Measurements from ENCODE around the gene PRKN.

The PRKN gene

DNA sequence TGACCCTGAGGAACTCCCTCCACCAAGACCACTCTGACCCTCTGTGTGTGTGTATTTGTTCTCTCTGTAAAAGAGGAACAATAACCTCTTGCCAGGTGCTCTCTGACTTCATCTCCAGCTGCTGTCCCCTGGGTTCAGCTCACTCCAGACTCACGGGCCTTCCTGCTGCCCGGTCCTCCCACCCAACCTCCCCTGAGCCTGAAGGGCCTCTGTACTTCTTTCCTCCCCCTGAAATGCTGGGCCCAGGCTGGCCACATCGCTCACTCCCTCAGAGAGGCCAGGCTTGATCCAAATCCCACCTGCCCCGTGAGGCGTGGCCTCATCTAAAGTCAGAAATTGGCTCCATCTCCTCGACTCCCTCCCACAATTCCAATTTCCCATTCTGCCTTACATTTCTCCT lies 202.4 kb downstream of the PRKN start:
- H3K4me1 ChIP-seq (ENCODE audit: control insufficient read depth, insufficient read depth, low read length, poor library complexity, severe bottlenecking), result no peaks in the 10 kb centered on the region
- H3K27ac ChIP-seq (ENCODE audit: low read depth, low read length, severe bottlenecking), result no peak overlapping the region
- H3K9me3 ChIP-seq (ENCODE audit: control insufficient read depth, low read length), result no peaks in the 10 kb centered on the region
- H3K36me3 ChIP-seq (ENCODE audit: control insufficient read depth, insufficient read depth, low read length), result no peaks in the 10 kb centered on the region
- no peak overlapping the region for H3K4me3 ChIP-seq (ENCODE audit: extremely low read depth, insufficient read depth, low read length, poor library complexity, severe bottlenecking)
- 92% methylated on average over 6 of the region's 6 CpGs for WGBS, 2 experiments (ENCODE audit: insufficient coverage in 2 of 2)

GRCh38 chr6:162512744-162513143 lies 214.8 kb downstream of the PRKN start:
- Histone ChIP-seq H3K4me1 (ENCODE audit: control insufficient read depth, insufficient read depth, low read length, poor library complexity, severe bottlenecking) (no peaks in the 10 kb centered on the region), H3K9me3 (ENCODE audit: control insufficient read depth, low read length) (no peaks in the 10 kb centered on the region), H3K27ac (ENCODE audit: low read depth, low read length, severe bottlenecking) (no peak overlapping the region), H3K36me3 (ENCODE audit: control insufficient read depth, insufficient read depth, low read length) (no peaks in the 10 kb centered on the region), H3K4me3 (ENCODE audit: extremely low read depth, insufficient read depth, low read length, poor library complexity, severe bottlenecking) (no peak overlapping the region)
- WGBS, 2 experiments (ENCODE audit: insufficient coverage in 2 of 2), result 70 to 94% methylated on average over 1 to 3 of the region's 4 CpGs

GRCh38 chr6:162497389-162497788 lies 230.2 kb downstream of the PRKN start:
- H3K4me3 ChIP-seq (ENCODE audit: extremely low read depth, insufficient read depth, low read length, poor library complexity, severe bottlenecking), result no peak overlapping the region
- H3K36me3 ChIP-seq (ENCODE audit: control insufficient read depth, insufficient read depth, low read length), result no peaks in the 10 kb centered on the region
- H3K4me1 ChIP-seq (ENCODE audit: control insufficient read depth, insufficient read depth, low read length, poor library complexity, severe bottlenecking), result no peaks in the 10 kb centered on the region
- no peak overlapping the region for H3K27ac ChIP-seq (ENCODE audit: low read depth, low read length, severe bottlenecking)
- 33 to 100% methylated on average over 1 of the region's 5 CpGs for WGBS, 2 experiments (ENCODE audit: insufficient coverage in 2 of 2)
- H3K9me3 ChIP-seq (ENCODE audit: control insufficient read depth, low read length), result no peaks in the 10 kb centered on the region

GRCh38 chr6:162493917-162494316 lies 233.6 kb downstream of the PRKN start:
- H3K27ac ChIP-seq (ENCODE audit: low read depth, low read length, severe bottlenecking), result no peak overlapping the region
- no peaks in the 10 kb centered on the region for H3K36me3 ChIP-seq (ENCODE audit: control insufficient read depth, insufficient read depth, low read length)
- H3K4me1 ChIP-seq (ENCODE audit: control insufficient read depth, insufficient read depth, low read length, poor library complexity, severe bottlenecking), result no peaks in the 10 kb centered on the region
- H3K9me3 ChIP-seq (ENCODE audit: control insufficient read depth, low read length), result no peaks in the 10 kb centered on the region
- H3K4me3 ChIP-seq (ENCODE audit: extremely low read depth, insufficient read depth, low read length, poor library complexity, severe bottlenecking), result no peak overlapping the region
- 90% methylated on average over 2 of the region's 3 CpGs for WGBS, 2 experiments (ENCODE audit: insufficient coverage in 2 of 2)

DNA sequence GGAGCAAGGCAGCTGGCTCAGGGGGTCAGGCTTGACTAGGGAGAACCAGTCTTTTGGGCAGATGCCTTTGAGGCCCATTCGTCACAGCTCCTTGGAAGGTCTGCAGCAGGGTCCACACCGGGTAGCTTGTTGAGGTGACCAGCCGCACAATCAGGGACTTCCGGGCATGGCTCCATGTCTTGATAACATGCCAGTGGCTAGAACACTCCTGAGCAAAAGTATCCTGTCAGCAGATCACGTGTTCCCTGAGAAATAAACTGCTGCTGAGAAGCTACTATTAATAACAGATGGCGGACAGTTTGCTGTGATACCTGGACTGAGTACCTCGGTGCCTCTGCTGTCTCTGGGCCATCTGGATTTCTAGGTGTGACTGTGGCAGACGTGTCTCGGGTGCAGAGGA lies 235.9 kb downstream of the PRKN start:
- Histone ChIP-seq H3K9me3 (ENCODE audit: control insufficient read depth, low read length) (no peaks in the 10 kb centered on the region), H3K4me1 (ENCODE audit: control insufficient read depth, insufficient read depth, low read length, poor library complexity, severe bottlenecking) (no peaks in the 10 kb centered on the region), H3K36me3 (ENCODE audit: control insufficient read depth, insufficient read depth, low read length) (no peaks in the 10 kb centered on the region), H3K4me3 (ENCODE audit: extremely low read depth, insufficient read depth, low read length, poor library complexity, severe bottlenecking) (no peak overlapping the region), H3K27ac (ENCODE audit: low read depth, low read length, severe bottlenecking) (no peak overlapping the region)
- 96 to 97% methylated on average over 8 to 9 of the region's 9 CpGs for WGBS, 2 experiments (ENCODE audit: insufficient coverage in 2 of 2)

- 69 to 80% methylated on average over 1 to 4 of the region's 5 CpGs for WGBS, 2 experiments (ENCODE audit: insufficient coverage in 2 of 2)
These were observed 238.2 kb downstream of the PRKN start for GRCh38 chr6:162489101-162489976.

DNA sequence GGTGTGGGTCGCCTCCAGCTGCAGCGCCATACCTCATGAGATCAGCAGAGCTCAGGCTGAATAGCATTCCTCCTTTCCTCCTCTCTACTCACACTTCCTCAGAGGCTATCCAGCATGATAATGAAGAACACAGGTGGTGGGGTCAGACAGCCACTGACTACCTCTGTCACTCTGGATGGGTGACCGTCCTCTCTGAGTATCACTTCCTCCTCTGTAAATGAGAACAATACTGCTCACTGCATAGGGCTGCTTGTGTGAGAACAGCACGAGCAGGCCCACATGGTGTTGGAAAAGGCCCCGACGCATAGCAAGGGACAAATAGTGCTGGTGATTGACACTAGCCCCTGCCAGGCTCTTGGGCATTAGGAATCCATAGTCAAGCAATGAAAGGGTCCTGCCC lies 239.1 kb downstream of the PRKN start:
- no peaks in the 10 kb centered on the region for H3K4me1 ChIP-seq (ENCODE audit: control insufficient read depth, insufficient read depth, low read length, poor library complexity, severe bottlenecking)
- no peaks in the 10 kb centered on the region for H3K36me3 ChIP-seq (ENCODE audit: control insufficient read depth, insufficient read depth, low read length)
- no peak overlapping the region for H3K4me3 ChIP-seq (ENCODE audit: extremely low read depth, insufficient read depth, low read length, poor library complexity, severe bottlenecking)
- no peaks in the 10 kb centered on the region for H3K9me3 ChIP-seq (ENCODE audit: control insufficient read depth, low read length)
- 89 to 100% methylated on average over 5 to 6 of the region's 6 CpGs for WGBS, 2 experiments (ENCODE audit: insufficient coverage in 2 of 2)
- no peak overlapping the region for H3K27ac ChIP-seq (ENCODE audit: low read depth, low read length, severe bottlenecking)

More at GRCh38 chr6:162489101-162489976, 238.2 kb downstream of the PRKN start:
- Histone ChIP-seq H3K4me3 (ENCODE audit: extremely low read depth, insufficient read depth, low read length, poor library complexity, severe bottlenecking) (no peak overlapping the region), H3K36me3 (ENCODE audit: control insufficient read depth, insufficient read depth, low read length) (no peaks in the 10 kb centered on the region), H3K9me3 (ENCODE audit: control insufficient read depth, low read length) (no peaks in the 10 kb centered on the region), H3K4me1 (ENCODE audit: control insufficient read depth, insufficient read depth, low read length, poor library complexity, severe bottlenecking) (no peaks in the 10 kb centered on the region), H3K27ac (ENCODE audit: low read depth, low read length, severe bottlenecking) (no peak overlapping the region)

- Histone ChIP-seq H3K27ac (ENCODE audit: low read depth, low read length, severe bottlenecking) (no peak overlapping the region), H3K9me3 (ENCODE audit: control insufficient read depth, low read length) (no peaks in the 10 kb centered on the region), H3K4me3 (ENCODE audit: extremely low read depth, insufficient read depth, low read length, poor library complexity, severe bottlenecking) (no peak overlapping the region), H3K36me3 (ENCODE audit: control insufficient read depth, insufficient read depth, low read length) (no peaks in the 10 kb centered on the region), H3K4me1 (ENCODE audit: control insufficient read depth, insufficient read depth, low read length, poor library complexity, severe bottlenecking) (no peaks in the 10 kb centered on the region)
- WGBS, 2 experiments (ENCODE audit: insufficient coverage in 2 of 2), result 64 to 88% methylated on average over 1 of the region's 2 CpGs
These were observed 242.1 kb downstream of the PRKN start for GRCh38 chr6:162485464-162485863.

DNA sequence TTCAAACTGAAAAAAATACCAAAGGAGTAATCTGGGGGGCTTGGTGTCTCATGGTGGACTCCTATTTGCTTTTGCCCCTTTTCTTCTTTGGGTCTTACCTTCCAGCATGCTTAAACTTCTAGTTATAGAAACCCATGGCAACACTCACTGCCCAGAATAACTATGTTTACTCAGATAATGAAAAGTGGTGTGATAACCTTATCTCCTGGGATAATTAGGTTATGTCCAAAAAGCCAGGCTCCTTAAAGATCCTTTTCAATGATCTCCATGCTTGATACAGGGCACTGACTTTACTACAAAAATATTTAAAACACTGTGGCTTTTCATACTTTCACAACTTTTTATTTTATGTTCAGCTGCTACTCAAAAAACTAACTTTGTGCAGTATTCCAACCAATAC lies 245.6 kb downstream of the PRKN start:
- Histone ChIP-seq H3K27ac (ENCODE audit: low read depth, low read length, severe bottlenecking) (no peak overlapping the region), H3K4me3 (ENCODE audit: extremely low read depth, insufficient read depth, low read length, poor library complexity, severe bottlenecking) (no peak overlapping the region), H3K36me3 (ENCODE audit: control insufficient read depth, insufficient read depth, low read length) (no peaks in the 10 kb centered on the region), H3K4me1 (ENCODE audit: control insufficient read depth, insufficient read depth, low read length, poor library complexity, severe bottlenecking) (no peaks in the 10 kb centered on the region), H3K9me3 (ENCODE audit: control insufficient read depth, low read length) (no peaks in the 10 kb centered on the region)

DNA sequence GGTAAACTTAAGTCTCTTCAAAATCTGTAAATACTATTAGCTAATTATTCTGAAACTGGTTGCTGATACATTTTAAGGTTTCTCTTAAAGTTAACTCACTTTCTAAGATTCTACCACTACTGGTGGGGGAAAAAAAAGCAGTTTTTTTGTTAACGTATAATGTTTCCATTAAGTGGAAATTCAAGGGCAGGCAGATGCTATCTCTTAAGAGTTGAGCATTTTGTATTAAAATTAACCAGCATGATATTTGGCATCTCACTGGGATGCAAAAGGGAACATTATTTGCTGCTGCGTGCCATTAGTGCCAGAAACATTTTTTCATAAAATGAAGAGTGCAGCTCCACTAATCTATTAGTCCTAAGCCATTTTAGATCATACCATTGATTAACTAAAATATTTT lies 246.2 kb downstream of the PRKN start:
- Histone ChIP-seq H3K27ac (ENCODE audit: low read depth, low read length, severe bottlenecking) (no peak overlapping the region), H3K4me1 (ENCODE audit: control insufficient read depth, insufficient read depth, low read length, poor library complexity, severe bottlenecking) (no peaks in the 10 kb centered on the region), H3K36me3 (ENCODE audit: control insufficient read depth, insufficient read depth, low read length) (no peaks in the 10 kb centered on the region), H3K9me3 (ENCODE audit: control insufficient read depth, low read length) (no peaks in the 10 kb centered on the region), H3K4me3 (ENCODE audit: extremely low read depth, insufficient read depth, low read length, poor library complexity, severe bottlenecking) (no peak overlapping the region)
- 95 to 100% methylated on average over 1 to 2 of the region's 2 CpGs for WGBS, 2 experiments (ENCODE audit: insufficient coverage in 2 of 2)

GRCh38 chr6:162478192-162478671 lies 249.3 kb downstream of the PRKN start:
- Histone ChIP-seq H3K4me1 (ENCODE audit: control insufficient read depth, insufficient read depth, low read length, poor library complexity, severe bottlenecking) (no peaks in the 10 kb centered on the region), H3K36me3 (ENCODE audit: control insufficient read depth, insufficient read depth, low read length) (no peaks in the 10 kb centered on the region), H3K4me3 (ENCODE audit: extremely low read depth, insufficient read depth, low read length, poor library complexity, severe bottlenecking) (no peak overlapping the region), H3K27ac (ENCODE audit: low read depth, low read length, severe bottlenecking) (no peak overlapping the region), H3K9me3 (ENCODE audit: control insufficient read depth, low read length) (no peaks in the 10 kb centered on the region)
- 86 to 97% methylated on average over 4 to 5 of the region's 7 CpGs for WGBS, 2 experiments (ENCODE audit: insufficient coverage in 2 of 2)
